BJ (cell line): ENCODE measurements around the gene HABP2. TPM values are rescaled to one million over a fixed set of nuclear protein-coding genes. Genes with fewer than 3 reads are reported as not detected.

ENCODE experiments used
- CTCF ChIA-PET: fragments of 350-600 bp; formaldehyde crosslinking; extraction: SDS; loops from one replicate; lab custom pipeline; 2021; ENCODE audit warnings: antibody characterized with exemption, inconsistent platforms; lab: Yijun Ruan, JAX
- POLR2A ChIA-PET: fragments of 300-600 bp; sonication (Branson Sonifier 250); formaldehyde crosslinking; extraction: SDS; loops from one replicate; lab custom pipeline; 2021; ENCODE audit warnings: antibody characterized with exemption; lab: Charles Lee
- DNase-seq: peaks from one replicate; pipeline ENCODE4 v3.0.0-alpha.2; 2011; ENCODE audit warnings: low read depth
- H3K27me3 ChIP-seq: 2 replicates; pipeline ENCODE4 v1.6.0; 2011; ENCODE audit warnings: low read length; ENCODE audit not compliant: control insufficient read depth, insufficient read depth
- H3K36me3 ChIP-seq: 2 replicates; pipeline ENCODE4 v1.5.1; 2011; ENCODE audit warnings: low read length; ENCODE audit not compliant: control insufficient read depth, insufficient read depth
- H3K4me3 ChIP-seq: 2 replicates; pipeline ENCODE4 v1.5.1; 2011; ENCODE audit warnings: low read depth, mild to moderate bottlenecking, control low read depth, low read length
- polyA plus RNA-seq: library from polyadenylated mRNA; depleted of rRNA; stranded (reverse); fragments of >200 nt; gene quantifications from 2 replicates; pipeline ENCODE4 v1.2.3, GENCODE V29; 2011
- TF ChIP-seq, protein P1 (sequence below): IDR thresholded peaks from 2 replicates; pipeline ENCODE4 v1.5.1; 2011; ENCODE audit warnings: low read depth, mild to moderate bottlenecking, control low read depth, inconsistent platforms, low read length, moderate library complexity; ENCODE audit not compliant: insufficient read depth

HABP2 gene
- polyA plus RNA-seq, 1 experiment, result 0.02 TPM

DNA sequence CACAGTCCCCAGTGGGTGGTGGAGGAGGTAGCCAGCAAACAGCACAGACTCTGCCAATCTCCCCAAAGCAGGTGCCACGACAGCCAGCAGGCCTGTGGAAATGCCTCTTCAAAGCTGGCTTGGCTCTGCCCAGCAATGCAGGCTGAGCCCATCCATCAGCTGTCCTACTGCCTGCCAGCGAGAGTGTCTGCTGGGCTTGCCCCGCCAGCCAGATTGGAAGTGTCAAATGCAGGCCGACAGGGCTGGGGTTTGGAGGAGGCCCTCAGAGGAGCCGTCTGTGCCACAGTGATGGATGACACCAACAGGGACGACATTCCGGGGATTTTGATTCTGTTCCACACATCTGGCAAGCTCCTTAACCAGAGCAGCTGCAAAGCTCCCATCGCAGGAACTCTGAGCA lies 16.7 kb downstream of the HABP2 start:
- Histone ChIP-seq H3K36me3 (no peaks in the 10 kb centered on the region), H3K4me3 (no peak overlapping the region), H3K27me3 (no peaks in the 10 kb centered on the region; the same call in 1 of the 2 replicates)
- no peak for DNase-seq
- CTCF ChIA-PET, result no interaction called here
- TF ChIP-seq, protein P1, sequence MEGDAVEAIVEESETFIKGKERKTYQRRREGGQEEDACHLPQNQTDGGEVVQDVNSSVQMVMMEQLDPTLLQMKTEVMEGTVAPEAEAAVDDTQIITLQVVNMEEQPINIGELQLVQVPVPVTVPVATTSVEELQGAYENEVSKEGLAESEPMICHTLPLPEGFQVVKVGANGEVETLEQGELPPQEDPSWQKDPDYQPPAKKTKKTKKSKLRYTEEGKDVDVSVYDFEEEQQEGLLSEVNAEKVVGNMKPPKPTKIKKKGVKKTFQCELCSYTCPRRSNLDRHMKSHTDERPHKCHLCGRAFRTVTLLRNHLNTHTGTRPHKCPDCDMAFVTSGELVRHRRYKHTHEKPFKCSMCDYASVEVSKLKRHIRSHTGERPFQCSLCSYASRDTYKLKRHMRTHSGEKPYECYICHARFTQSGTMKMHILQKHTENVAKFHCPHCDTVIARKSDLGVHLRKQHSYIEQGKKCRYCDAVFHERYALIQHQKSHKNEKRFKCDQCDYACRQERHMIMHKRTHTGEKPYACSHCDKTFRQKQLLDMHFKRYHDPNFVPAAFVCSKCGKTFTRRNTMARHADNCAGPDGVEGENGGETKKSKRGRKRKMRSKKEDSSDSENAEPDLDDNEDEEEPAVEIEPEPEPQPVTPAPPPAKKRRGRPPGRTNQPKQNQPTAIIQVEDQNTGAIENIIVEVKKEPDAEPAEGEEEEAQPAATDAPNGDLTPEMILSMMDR, result no peak
- POLR2A ChIA-PET, result no interaction called here

DNA sequence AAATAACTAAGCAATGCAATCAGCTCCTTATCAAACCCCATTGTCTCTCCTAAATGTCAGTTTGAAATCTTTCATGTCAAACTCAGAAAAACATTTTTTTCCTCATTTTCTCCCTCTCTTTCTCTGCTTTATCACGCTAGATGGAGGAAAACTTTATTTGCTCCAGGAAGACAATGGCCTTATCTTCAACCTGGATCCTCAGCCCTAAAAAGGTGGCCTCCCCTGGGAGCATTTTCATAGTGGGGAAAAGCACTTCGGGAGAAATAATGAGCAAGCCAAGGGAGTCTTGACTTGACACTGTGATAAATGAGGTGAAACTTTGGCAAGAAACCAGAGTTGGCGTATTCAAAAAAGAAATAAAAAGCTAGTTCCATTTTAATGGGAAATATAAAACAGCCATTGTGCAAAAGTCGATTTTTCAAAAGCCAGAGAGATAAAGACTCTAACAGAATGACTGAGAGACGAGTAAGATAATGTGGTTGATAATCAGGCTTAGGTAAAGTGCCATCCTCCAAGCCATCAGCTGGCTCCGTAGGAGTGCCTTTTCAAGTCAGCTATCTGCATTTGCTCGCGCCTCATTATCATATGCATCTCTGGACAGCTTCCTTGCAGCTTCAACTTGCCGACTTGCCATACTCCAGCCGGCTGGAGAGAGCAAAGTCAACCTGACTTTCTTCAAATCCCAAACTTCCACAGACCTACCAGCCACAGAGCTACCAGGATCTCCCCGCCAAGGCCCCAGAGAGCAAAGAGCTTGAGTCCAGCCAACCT lies 19.9 kb downstream of the HABP2 start:
- POLR2A ChIA-PET, result no interaction called here

DNA sequence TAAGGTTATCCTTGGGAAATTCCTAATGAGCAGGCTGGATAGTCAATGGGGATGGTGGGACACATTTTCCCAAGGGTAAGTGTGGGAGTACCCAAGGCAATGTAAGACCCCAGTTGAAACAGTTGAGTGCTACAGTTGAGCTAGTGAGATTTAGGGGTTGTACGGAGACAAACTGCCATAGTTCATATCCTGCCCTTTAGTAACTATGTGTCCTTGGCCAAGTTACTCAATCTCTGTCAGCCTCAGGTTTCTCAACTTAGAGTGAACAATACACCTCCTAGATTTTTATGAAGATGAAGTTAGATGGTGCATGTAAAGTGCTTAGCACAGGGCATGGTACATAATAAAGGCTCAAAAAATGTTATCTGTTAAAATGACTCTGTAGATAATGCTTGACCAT lies 20.5 kb downstream of the HABP2 start:
- CTCF ChIA-PET, result interaction anchor here (4.5 kb wide), 1 partner anchor 10 kb away, joined by 33 read pairs; no protein-coding TSS in a partner anchor
- no peak for DNase-seq
- Histone ChIP-seq H3K36me3 (no peaks in the 10 kb centered on the region), H3K4me3 (no peak overlapping the region), H3K27me3 (no peaks in the 10 kb centered on the region; the same call in 1 of the 2 replicates)
- TF ChIP-seq, protein P1, result no peak
- POLR2A ChIA-PET, result no interaction called here

More for the DNA sequence above, 19.9 kb downstream of the HABP2 start:
- no peaks in the 10 kb centered on the region; the same call in 1 of the 2 replicates for H3K27me3 ChIP-seq
- CTCF ChIA-PET, result interaction anchor here (4.5 kb wide), 1 partner anchor 9 kb away, joined by 33 read pairs; no protein-coding TSS in a partner anchor
- H3K4me3 ChIP-seq, result no peak overlapping the region
- no peaks in the 10 kb centered on the region for H3K36me3 ChIP-seq
- no peak for DNase-seq
- TF ChIP-seq, protein P1, result no peak

DNA sequence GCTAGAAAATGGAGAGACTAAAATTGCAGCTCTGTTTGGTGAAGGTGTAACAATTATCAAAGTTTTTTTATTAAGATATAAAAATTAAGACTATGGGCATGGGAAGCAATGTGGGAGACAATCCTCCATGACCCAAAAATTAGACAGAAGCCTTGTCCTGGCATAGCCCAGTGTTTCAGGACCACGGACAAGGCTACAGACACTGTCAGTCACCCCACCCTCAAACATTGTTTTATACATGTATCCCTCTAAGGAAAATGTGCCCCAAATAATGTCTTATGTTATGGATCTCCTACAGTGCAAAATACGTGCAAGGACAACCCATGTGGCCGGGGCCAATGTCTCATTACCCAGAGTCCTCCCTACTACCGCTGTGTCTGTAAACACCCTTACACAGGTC lies 24.0 kb downstream of the HABP2 start:
- ChIA-PET CTCF (interaction anchor here (1.2 kb wide), 1 partner anchor 19 kb away, joined by 3 read pairs; no protein-coding TSS in a partner anchor), POLR2A (no interaction called here)
- H3K36me3 ChIP-seq, result no peaks in the 10 kb centered on the region
- no peaks in the 10 kb centered on the region for H3K27me3 ChIP-seq
- DNase-seq, result no peak
- H3K4me3 ChIP-seq, result no peak overlapping the region
- TF ChIP-seq, protein P1, result no peak

DNA sequence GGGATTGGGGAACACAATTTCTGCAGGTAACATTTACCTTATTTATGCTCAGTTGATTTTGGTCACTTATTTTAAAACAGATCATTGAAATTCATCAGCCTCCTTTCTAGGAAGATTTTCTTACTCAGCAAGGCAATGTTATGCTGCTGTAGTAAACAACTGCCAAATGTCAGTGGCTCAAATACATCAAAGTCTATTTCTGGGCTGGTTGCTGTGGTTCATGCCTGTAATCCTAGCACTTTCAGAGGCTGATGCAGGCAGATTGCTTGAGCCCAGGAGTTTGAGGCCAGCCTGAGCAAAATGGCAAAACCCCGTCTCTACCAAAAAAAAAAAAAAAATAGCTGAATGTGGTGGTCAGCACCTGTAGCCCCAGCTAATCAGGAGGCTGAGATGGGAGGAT lies 25.9 kb downstream of the HABP2 start:
- Histone ChIP-seq H3K36me3 (no peaks in the 10 kb centered on the region), H3K27me3 (no peaks in the 10 kb centered on the region), H3K4me3 (no peak overlapping the region)
- DNase-seq, result no peak
- CTCF ChIA-PET, result no interaction called here
- TF ChIP-seq, protein P1, result no peak
- POLR2A ChIA-PET, result no interaction called here
